K562 (cell line): ENCODE data around the gene HTRA3. TPM values are rescaled to one million over a fixed set of nuclear protein-coding genes. Genes with fewer than 3 reads are reported as not detected.

ENCODE experiments used
- FOXJ3 ChIP-seq: sonication (generic); formaldehyde crosslinking; IDR thresholded peaks from 2 replicates; pipeline ENCODE4 v1.4.0; 2020; ENCODE audit warnings: mild to moderate bottlenecking, missing genetic modification reagents
- PHF21A ChIP-seq: fragments of 450-650 bp; IDR thresholded peaks from 2 replicates; pipeline ENCODE4 v1.6.1; 2017; ENCODE audit warnings: low read depth, borderline replicate concordance
- POLR3G ChIP-seq: IDR thresholded peaks from 2 replicates; pipeline ENCODE4 v1.6.1; 2011; ENCODE audit not compliant: insufficient read length, insufficient replicate concordance; ENCODE audit errors: extremely low read depth
- RBM34 ChIP-seq: fragments of 200-400 bp; formaldehyde crosslinking; IDR thresholded peaks from 2 replicates; pipeline ENCODE4 v1.6.1; 2018; ENCODE audit warnings: low read length, borderline replicate concordance; ENCODE audit not compliant: insufficient read depth
- YBX1 ChIP-seq: fragments of 450-650 bp; IDR thresholded peaks from 2 replicates; pipeline ENCODE4 v1.7.1; 2016; ENCODE audit warnings: mild to moderate bottlenecking
- ZNF3 ChIP-seq: fragments of 250-450 bp; sonication (Bioruptor Pico); IDR thresholded peaks from 2 replicates; pipeline ENCODE4 v1.5.0; 2021; ENCODE audit warnings: mild to moderate bottlenecking, moderate library complexity
- polyA plus RNA-seq, 8 experiments: library from polyadenylated mRNA; depleted of rRNA in 4 of 8; stranded (reverse) in 5 of 8; unstranded in 3 of 8; fragments of >200 nt; fragmentation: Nextera tagmentation in 2 of 8; fragmentation: Illumina TruSeq in 1 of 8; extraction: Ambion mirVana in 2 of 8; extraction: Trizol in 1 of 8; gene quantifications; 2 replicates each; pipeline versions ENCODE4 v1.2.1 to v1.2.3, GENCODE V29; 2011 to 2014; ENCODE audit warnings: inconsistent platforms in 1 of 8, missing spikeins in 1 of 8
- total RNA-seq, 7 experiments: library from RNA; depleted of rRNA in 6 of 7; stranded (reverse); fragments of >200 nt in 6 of 7; fragmentation: Illumina TruSeq in 2 of 7; extraction: Trizol in 2 of 7; gene quantifications; 2 replicates each; pipeline versions ENCODE4 v1.2.1 to v1.2.3, GENCODE V29; 2011 to 2021; ENCODE audit warnings: low replicate concordance in 1 of 7
- TF ChIP-seq, protein P1 (sequence below): fragments of 450-650 bp; IDR thresholded peaks from 2 replicates; pipeline ENCODE4 v1.6.1; 2016; ENCODE audit warnings: mild to moderate bottlenecking, moderate library complexity
- TF ChIP-seq, protein P2 (sequence below): fragments of 250-450 bp; sonication (Bioruptor Pico); IDR thresholded peaks from 2 replicates; pipeline ENCODE4 v1.8.0; 2022; ENCODE audit warnings: inconsistent platforms, mild to moderate bottlenecking, moderate library complexity, borderline replicate concordance
- TF ChIP-seq, protein P3 (sequence below): fragments of 250-450 bp; sonication (Bioruptor Pico); IDR thresholded peaks from 2 replicates; pipeline ENCODE4 v1.8.0; 2022; ENCODE audit warnings: inconsistent platforms
- TF ChIP-seq, protein P4 (sequence below): fragments of 250-450 bp; sonication (Bioruptor Pico); IDR thresholded peaks from 2 replicates; pipeline ENCODE4 v1.4.0; 2020; ENCODE audit warnings: mild to moderate bottlenecking, moderate library complexity, borderline replicate concordance

HTRA3 gene
- total and polyA plus RNA-seq, 9 of the 15 experiments (the other 6 are each of a cell fraction or from before 2014, with no cell fraction given), result 0.04 TPM; not detected in 8

DNA sequence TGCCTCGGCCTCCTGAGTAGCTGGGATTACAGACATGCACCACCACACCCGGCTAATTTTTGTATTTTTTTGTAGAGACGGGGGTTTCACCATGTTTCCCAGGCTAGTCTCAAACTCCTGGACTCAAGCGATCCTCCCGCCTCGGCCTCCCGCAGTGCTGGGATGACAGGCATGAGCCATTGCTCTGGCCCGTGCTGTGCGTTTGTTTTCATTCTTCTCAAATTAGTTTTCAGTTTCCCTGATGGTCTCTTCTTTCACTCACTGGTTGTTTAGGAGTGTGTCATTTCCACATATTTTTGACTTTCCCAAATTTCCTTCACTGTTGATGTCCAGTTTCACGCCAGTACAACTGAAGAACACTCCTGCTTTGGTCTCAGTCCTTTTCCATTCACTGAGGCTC lies 38.7 kb upstream of the HTRA3 start (continued):
- TF ChIP-seq, protein P1, sequence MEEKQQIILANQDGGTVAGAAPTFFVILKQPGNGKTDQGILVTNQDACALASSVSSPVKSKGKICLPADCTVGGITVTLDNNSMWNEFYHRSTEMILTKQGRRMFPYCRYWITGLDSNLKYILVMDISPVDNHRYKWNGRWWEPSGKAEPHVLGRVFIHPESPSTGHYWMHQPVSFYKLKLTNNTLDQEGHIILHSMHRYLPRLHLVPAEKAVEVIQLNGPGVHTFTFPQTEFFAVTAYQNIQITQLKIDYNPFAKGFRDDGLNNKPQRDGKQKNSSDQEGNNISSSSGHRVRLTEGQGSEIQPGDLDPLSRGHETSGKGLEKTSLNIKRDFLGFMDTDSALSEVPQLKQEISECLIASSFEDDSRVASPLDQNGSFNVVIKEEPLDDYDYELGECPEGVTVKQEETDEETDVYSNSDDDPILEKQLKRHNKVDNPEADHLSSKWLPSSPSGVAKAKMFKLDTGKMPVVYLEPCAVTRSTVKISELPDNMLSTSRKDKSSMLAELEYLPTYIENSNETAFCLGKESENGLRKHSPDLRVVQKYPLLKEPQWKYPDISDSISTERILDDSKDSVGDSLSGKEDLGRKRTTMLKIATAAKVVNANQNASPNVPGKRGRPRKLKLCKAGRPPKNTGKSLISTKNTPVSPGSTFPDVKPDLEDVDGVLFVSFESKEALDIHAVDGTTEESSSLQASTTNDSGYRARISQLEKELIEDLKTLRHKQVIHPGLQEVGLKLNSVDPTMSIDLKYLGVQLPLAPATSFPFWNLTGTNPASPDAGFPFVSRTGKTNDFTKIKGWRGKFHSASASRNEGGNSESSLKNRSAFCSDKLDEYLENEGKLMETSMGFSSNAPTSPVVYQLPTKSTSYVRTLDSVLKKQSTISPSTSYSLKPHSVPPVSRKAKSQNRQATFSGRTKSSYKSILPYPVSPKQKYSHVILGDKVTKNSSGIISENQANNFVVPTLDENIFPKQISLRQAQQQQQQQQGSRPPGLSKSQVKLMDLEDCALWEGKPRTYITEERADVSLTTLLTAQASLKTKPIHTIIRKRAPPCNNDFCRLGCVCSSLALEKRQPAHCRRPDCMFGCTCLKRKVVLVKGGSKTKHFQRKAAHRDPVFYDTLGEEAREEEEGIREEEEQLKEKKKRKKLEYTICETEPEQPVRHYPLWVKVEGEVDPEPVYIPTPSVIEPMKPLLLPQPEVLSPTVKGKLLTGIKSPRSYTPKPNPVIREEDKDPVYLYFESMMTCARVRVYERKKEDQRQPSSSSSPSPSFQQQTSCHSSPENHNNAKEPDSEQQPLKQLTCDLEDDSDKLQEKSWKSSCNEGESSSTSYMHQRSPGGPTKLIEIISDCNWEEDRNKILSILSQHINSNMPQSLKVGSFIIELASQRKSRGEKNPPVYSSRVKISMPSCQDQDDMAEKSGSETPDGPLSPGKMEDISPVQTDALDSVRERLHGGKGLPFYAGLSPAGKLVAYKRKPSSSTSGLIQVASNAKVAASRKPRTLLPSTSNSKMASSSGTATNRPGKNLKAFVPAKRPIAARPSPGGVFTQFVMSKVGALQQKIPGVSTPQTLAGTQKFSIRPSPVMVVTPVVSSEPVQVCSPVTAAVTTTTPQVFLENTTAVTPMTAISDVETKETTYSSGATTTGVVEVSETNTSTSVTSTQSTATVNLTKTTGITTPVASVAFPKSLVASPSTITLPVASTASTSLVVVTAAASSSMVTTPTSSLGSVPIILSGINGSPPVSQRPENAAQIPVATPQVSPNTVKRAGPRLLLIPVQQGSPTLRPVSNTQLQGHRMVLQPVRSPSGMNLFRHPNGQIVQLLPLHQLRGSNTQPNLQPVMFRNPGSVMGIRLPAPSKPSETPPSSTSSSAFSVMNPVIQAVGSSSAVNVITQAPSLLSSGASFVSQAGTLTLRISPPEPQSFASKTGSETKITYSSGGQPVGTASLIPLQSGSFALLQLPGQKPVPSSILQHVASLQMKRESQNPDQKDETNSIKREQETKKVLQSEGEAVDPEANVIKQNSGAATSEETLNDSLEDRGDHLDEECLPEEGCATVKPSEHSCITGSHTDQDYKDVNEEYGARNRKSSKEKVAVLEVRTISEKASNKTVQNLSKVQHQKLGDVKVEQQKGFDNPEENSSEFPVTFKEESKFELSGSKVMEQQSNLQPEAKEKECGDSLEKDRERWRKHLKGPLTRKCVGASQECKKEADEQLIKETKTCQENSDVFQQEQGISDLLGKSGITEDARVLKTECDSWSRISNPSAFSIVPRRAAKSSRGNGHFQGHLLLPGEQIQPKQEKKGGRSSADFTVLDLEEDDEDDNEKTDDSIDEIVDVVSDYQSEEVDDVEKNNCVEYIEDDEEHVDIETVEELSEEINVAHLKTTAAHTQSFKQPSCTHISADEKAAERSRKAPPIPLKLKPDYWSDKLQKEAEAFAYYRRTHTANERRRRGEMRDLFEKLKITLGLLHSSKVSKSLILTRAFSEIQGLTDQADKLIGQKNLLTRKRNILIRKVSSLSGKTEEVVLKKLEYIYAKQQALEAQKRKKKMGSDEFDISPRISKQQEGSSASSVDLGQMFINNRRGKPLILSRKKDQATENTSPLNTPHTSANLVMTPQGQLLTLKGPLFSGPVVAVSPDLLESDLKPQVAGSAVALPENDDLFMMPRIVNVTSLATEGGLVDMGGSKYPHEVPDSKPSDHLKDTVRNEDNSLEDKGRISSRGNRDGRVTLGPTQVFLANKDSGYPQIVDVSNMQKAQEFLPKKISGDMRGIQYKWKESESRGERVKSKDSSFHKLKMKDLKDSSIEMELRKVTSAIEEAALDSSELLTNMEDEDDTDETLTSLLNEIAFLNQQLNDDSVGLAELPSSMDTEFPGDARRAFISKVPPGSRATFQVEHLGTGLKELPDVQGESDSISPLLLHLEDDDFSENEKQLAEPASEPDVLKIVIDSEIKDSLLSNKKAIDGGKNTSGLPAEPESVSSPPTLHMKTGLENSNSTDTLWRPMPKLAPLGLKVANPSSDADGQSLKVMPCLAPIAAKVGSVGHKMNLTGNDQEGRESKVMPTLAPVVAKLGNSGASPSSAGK, result no peak
- TF ChIP-seq FOXJ3 (CRISPR knock-in tag) (no peak), ZNF3 (CRISPR knock-in tag) (no peak), YBX1 (no peak), PHF21A (no peak), POLR3G (no peak), RBM34 (no peak)
- TF ChIP-seq, protein P2, sequence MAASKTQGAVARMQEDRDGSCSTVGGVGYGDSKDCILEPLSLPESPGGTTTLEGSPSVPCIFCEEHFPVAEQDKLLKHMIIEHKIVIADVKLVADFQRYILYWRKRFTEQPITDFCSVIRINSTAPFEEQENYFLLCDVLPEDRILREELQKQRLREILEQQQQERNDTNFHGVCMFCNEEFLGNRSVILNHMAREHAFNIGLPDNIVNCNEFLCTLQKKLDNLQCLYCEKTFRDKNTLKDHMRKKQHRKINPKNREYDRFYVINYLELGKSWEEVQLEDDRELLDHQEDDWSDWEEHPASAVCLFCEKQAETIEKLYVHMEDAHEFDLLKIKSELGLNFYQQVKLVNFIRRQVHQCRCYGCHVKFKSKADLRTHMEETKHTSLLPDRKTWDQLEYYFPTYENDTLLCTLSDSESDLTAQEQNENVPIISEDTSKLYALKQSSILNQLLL (CRISPR knock-in tag), result no peak
- TF ChIP-seq, protein P3, sequence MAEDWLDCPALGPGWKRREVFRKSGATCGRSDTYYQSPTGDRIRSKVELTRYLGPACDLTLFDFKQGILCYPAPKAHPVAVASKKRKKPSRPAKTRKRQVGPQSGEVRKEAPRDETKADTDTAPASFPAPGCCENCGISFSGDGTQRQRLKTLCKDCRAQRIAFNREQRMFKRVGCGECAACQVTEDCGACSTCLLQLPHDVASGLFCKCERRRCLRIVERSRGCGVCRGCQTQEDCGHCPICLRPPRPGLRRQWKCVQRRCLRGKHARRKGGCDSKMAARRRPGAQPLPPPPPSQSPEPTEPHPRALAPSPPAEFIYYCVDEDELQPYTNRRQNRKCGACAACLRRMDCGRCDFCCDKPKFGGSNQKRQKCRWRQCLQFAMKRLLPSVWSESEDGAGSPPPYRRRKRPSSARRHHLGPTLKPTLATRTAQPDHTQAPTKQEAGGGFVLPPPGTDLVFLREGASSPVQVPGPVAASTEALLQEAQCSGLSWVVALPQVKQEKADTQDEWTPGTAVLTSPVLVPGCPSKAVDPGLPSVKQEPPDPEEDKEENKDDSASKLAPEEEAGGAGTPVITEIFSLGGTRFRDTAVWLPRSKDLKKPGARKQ (CRISPR knock-in tag), result no peak
- TF ChIP-seq, protein P4, sequence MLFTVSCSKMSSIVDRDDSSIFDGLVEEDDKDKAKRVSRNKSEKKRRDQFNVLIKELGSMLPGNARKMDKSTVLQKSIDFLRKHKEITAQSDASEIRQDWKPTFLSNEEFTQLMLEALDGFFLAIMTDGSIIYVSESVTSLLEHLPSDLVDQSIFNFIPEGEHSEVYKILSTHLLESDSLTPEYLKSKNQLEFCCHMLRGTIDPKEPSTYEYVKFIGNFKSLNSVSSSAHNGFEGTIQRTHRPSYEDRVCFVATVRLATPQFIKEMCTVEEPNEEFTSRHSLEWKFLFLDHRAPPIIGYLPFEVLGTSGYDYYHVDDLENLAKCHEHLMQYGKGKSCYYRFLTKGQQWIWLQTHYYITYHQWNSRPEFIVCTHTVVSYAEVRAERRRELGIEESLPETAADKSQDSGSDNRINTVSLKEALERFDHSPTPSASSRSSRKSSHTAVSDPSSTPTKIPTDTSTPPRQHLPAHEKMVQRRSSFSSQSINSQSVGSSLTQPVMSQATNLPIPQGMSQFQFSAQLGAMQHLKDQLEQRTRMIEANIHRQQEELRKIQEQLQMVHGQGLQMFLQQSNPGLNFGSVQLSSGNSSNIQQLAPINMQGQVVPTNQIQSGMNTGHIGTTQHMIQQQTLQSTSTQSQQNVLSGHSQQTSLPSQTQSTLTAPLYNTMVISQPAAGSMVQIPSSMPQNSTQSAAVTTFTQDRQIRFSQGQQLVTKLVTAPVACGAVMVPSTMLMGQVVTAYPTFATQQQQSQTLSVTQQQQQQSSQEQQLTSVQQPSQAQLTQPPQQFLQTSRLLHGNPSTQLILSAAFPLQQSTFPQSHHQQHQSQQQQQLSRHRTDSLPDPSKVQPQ (CRISPR knock-in tag), result no peak
